GM19351 (cell line): ENCODE data around the gene STMN3.
"Not testable (repeated sequence)": the region's sequence is repeated elsewhere in the genome, so short reads cannot be mapped to it uniquely, and the experiment has no call there.

Experiments
- ATAC-seq: cut with Tn5 transposase; IDR thresholded peaks from one replicate; pipeline ENCODE4 v1.9.1; 2021; ENCODE audit warnings: mild to moderate bottlenecking, moderate library complexity; ENCODE audit not compliant: unreplicated experiment

Gene STMN3

GRCh38 chr20:63657937-63658748, 4.9 kb upstream of the STMN3 start, which contains the start of gene RTEL1:
RTEL1 (plus strand) TSS chr20:63658312; CDS start chr20:63659403, 1,091 bp downstream.
- ATAC-seq: peak; percentile 84

GRCh38 chr20:63657260-63657936, 4.2 kb upstream of the STMN3 start:
- ATAC-seq: no peak

GRCh38 chr20:63656451-63656850, 3.2 kb upstream of the STMN3 start:
- ATAC-seq: no peak

GRCh38 chr20:63655249-63655648, 2.0 kb upstream of the STMN3 start:
- no peak for ATAC-seq

- ATAC-seq: no peak
Observed at GRCh38 chr20:63653974-63654668, 897 bp upstream of the STMN3 start.

- no peak for ATAC-seq
Observed at GRCh38 chr20:63652192-63652980, 838 bp downstream of the STMN3 start.

- ATAC-seq: no peak
Observed at GRCh38 chr20:63651942-63652191, 1.4 kb downstream of the STMN3 start.

GRCh38 chr20:63650486-63650885, 2.7 kb downstream of the STMN3 start:
- ATAC-seq: not testable (repeated sequence)

GRCh38 chr20:63648895-63649589, 4.2 kb downstream of the STMN3 start:
- ATAC-seq: no peak

GRCh38 chr20:63648190-63648589, 5.0 kb downstream of the STMN3 start:
- no peak for ATAC-seq

- no peak for ATAC-seq
Observed at GRCh38 chr20:63645218-63645617, 8.0 kb downstream of the STMN3 start.

GRCh38 chr20:63643946-63644345, 9.3 kb downstream of the STMN3 start:
- no peak for ATAC-seq

GRCh38 chr20:63643499-63643898, 9.7 kb downstream of the STMN3 start:
- ATAC-seq: no peak

- ATAC-seq: peak; percentile 7
Observed at GRCh38 chr20:63642527-63643247, 10.5 kb downstream of the STMN3 start.

GRCh38 chr20:63641792-63642523, 11.3 kb downstream of the STMN3 start:
- ATAC-seq: peak; percentile 74

GRCh38 chr20:63641146-63641791, 12.0 kb downstream of the STMN3 start:
- ATAC-seq: peak; percentile 21

- ATAC-seq: not testable (repeated sequence)
Observed at GRCh38 chr20:63640686-63641085, 12.5 kb downstream of the STMN3 start.

GRCh38 chr20:63640086-63640485, 13.1 kb downstream of the STMN3 start:
- ATAC-seq: no peak
